Activated T-helper 1 cell treated with Interleukin-2 at 50 U/mL for 16 hours (primary cell): ENCODE measurements around the gene TRIP11.
"Not testable (repeated sequence)": the region's sequence is repeated elsewhere in the genome, so short reads cannot be mapped to it uniquely, and the experiment has no call there.

ENCODE experiments used
- DNase-seq: peaks from one replicate; pipeline ENCODE4 v3.0.0-alpha.2; 2020; ENCODE audit warnings: low read depth

The TRIP11 gene

GRCh38 chr14:92039719-92040430, at the start of gene TRIP11:
TRIP11 (minus strand) TSS chr14:92040059; CDS start chr14:92039685, 374 bp downstream.
- peak; percentile 94 for DNase-seq

GRCh38 chr14:92088494-92088893, 48.6 kb upstream of the TRIP11 start:
- DNase-seq: no peak

- no peak for DNase-seq
Measured at GRCh38 chr14:92074555-92074954, 34.7 kb upstream of the TRIP11 start.

- DNase-seq: no peak
Measured at GRCh38 chr14:92058006-92058917, 18.4 kb upstream of the TRIP11 start.

- no peak for DNase-seq
Measured at GRCh38 chr14:92049781-92050180, 9.9 kb upstream of the TRIP11 start.

- DNase-seq: not testable (repeated sequence)
Measured at GRCh38 chr14:92049221-92049620, 9.4 kb upstream of the TRIP11 start.

- DNase-seq: not testable (repeated sequence)
Measured at GRCh38 chr14:92045904-92046303, 6.0 kb upstream of the TRIP11 start.

GRCh38 chr14:92041766-92042165, 1.9 kb upstream of the TRIP11 start:
- not testable (repeated sequence) for DNase-seq

- DNase-seq: no peak
Measured at GRCh38 chr14:92041203-92041602, 1.3 kb upstream of the TRIP11 start.

- no peak for DNase-seq
Measured at GRCh38 chr14:92040431-92041051, 682 bp upstream of the TRIP11 start.

GRCh38 chr14:92039063-92039718, 668 bp downstream of the TRIP11 start:
- DNase-seq: no peak

GRCh38 chr14:92037989-92038388, 1.9 kb downstream of the TRIP11 start:
- no peak for DNase-seq

- no peak for DNase-seq
Measured at GRCh38 chr14:92035890-92036289, 4.0 kb downstream of the TRIP11 start.

GRCh38 chr14:92033906-92034687, 5.8 kb downstream of the TRIP11 start:
- DNase-seq: no peak

GRCh38 chr14:92033433-92033832, 6.4 kb downstream of the TRIP11 start:
- no peak for DNase-seq

- no peak for DNase-seq
Measured at GRCh38 chr14:92026548-92027190, 13.2 kb downstream of the TRIP11 start.

- DNase-seq: no peak
Measured at GRCh38 chr14:92022036-92022435, 17.8 kb downstream of the TRIP11 start.

GRCh38 chr14:92021523-92021922, 18.3 kb downstream of the TRIP11 start:
- DNase-seq: no peak

GRCh38 chr14:92014040-92014439, 25.8 kb downstream of the TRIP11 start:
- no peak for DNase-seq

GRCh38 chr14:92012121-92012748, 27.6 kb downstream of the TRIP11 start:
- DNase-seq: no peak
